T-helper 2 cell (primary cell): ENCODE results near the gene CELA1.

ENCODE experiments used
- DNase-seq, 5 experiments: peaks; one replicate each; pipeline versions ENCODE4 v3.0.0 to v3.0.0-alpha.2; 2012 to 2022
- total RNA-seq, 2 donors: gene quantifications; one replicate each; lab custom pipeline; 2026; lab: John Stamatoyannopoulos, UW

Gene CELA1
- total RNA-seq = 0.31 to 0.81 reads per million in 2 donors

GRCh38 chr12:51346581-51346980 is at the start of gene CELA1:
Gene CELA1, minus strand, starts transcription at chr12:51346679. Its CDS starts 41 bp downstream, at chr12:51346638.
- DNase-seq = no peak

DNA sequence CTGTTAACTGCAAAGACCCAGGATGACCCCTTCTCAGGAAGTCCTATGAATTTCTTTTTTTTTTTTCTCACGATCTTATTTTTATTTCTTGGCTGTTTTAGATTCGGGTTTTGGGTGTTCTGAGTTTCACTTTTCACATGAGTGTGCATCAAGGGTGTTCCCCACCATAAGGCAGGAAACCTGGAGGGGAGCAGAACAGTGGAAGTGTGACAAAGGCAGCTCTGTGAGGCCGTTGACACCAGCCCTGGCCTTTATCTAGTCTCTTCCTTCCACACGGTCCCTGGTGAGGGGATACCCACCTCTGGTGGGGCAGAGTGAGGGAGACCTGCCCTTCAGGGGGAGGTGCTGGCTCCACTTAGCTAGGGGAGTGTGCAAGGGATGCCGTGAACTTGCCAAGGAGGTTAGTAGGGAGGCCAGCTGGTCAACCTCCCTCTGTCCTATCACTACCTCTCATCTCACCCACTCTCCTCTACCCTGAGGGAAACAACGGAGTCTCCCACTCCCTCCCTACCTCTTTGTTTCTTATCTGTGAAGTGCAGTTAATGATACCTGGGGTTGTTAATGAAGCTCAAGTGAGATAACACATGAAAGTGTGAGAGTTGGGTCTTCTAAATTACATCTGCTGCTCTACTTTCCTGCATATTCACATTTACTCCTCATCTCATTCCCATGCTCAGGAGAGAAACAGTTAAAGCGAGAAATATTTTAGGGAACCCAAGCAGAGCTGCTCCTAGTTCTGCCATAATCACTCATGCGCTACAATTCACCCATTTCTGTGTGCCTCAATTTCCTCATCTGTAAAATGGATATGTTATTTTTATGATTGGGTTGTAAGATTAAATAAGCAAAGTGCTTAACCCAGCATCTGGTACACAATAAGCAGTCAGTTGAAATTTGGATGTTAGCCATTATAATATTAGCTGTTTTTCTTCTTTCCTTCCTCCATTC is 49.1 kb upstream of the CELA1 start:
- peak in 2 of 5 experiments; percentile 22 to 67 for DNase-seq

DNA sequence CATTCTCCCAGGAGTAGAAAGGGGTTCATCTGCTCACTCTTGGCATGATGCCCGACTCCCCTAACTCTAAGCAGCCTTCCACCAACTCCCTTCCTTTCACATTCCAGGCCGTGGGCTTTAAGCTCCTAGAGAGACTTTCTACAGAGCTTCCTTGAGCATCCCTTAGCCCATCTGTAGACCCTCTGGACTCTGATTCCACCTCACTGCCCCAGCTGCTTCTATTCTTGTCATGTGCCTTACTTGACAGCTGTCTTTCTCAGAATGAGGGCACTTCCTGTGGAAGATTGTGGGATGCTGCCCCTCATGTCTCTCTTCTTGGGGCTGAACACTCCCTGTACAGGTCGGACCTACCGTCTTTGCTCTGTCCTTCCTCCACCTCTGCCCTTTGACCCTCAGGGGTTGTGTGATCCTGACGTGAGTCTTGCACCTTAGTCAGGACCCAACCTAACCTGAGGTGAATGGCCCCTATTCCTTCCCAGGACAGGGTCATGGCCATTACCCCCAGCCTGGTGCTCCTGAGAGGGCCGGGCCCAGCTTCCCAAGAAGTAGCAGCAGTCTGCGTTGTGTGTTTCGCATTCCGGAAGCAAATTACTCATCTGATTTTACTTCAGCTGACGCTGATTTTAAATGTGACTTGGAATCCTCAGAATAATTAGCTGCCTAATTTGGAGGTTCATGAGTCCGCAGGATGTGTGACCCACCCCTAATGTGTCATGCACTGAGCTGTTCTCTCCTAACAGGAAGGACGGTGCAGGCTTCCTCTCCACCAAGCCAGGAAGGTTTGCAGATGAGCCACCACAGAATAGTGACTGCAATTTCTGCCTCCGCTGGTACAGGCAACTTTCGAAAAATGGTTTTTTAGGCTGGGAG is 47.4 kb upstream of the CELA1 start:
- peak in 4 of 5 experiments; percentile 15 to 53 (median 30) for DNase-seq

DNA sequence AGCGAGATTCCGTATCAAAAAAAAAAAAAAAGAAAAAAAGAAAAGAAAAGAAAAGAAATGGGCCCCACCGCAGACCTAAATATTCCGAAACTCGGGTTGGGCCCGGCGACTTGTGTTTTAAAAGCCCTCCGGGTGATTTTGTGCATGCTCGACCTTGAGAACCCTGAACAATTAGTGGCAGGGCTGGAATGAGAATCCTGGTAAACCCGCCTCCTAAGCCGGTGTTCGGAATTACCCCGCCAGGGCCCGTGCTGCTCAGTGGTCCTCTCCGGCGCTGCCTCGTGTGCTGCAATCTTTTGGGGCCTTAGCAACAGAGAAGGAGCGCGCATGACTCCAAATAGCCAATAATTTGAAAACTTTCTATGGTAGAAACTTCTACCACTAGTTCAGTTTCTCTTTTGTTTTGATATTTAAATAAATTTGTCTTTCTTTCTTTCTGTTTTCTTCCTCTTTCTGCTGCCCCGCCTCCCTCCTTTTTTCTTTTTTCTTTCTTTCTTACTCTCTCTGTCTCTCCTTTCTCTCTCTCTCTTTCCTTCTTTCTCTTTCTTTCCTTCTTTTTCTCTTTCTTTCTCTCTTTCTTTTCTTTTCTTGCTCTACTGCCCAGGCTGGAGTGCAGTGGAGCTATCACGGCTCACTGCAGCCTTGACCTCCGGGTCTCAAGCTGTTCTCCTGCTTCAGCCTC is 46.2 kb upstream of the CELA1 start:
- DNase-seq = no peak

DNA sequence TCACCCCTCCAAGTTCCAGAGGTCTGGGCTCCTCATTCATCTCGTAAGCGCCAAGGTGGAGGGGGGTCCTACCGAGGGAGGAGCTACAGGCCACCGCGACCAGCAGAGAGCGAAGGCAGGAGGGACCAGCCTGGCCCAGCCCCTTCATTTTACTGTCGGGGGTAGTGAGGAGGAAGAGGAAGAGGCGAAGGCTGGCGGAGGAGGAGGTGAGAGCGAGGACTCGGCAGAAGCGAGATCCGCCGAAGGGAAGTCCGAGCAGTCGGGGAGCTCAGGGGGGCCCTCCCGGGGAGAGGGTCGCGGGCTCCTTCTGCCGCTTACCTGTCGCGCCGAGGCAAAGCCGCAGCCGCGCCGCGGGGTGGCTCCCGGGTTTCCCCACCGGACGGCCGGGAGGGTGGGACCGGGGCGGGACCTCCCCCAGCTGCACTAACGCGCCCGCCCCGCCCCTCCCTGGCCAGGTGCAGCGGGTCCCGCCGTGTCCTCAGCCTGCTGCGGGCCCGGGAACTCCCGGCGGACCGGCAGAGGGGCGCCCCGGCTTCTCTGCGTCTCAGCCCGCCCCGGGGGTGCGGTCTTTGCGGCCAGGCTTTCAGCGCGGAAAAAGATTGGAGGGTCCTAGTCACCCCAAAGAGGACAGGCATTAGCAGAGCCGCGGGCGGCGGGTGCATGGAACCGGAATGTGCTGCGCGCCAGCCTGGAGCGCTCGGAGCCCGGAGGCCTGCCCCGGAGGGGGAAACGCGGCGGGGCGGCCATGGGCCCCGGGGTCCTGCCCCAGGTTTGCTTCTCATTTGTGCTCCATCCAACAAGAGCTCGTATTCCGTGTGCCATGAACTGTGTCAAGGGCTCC is 45.0 kb upstream of the CELA1 start, which contains the start of gene GALNT6:
Gene GALNT6, minus strand, starts transcription at position 124 of the 841 bp plus-strand sequence. CDS start 11,625 bp downstream, outside the sequence.
- peak; percentile 57 to 74 (median 65) for DNase-seq

GRCh38 chr12:51390891-51391282 is 44.4 kb upstream of the CELA1 start:
- peak in 1 of 5 experiments; percentile 28 for DNase-seq

- no peak for DNase-seq
Measured at GRCh38 chr12:51390457-51390856, 44.0 kb upstream of the CELA1 start.

DNA sequence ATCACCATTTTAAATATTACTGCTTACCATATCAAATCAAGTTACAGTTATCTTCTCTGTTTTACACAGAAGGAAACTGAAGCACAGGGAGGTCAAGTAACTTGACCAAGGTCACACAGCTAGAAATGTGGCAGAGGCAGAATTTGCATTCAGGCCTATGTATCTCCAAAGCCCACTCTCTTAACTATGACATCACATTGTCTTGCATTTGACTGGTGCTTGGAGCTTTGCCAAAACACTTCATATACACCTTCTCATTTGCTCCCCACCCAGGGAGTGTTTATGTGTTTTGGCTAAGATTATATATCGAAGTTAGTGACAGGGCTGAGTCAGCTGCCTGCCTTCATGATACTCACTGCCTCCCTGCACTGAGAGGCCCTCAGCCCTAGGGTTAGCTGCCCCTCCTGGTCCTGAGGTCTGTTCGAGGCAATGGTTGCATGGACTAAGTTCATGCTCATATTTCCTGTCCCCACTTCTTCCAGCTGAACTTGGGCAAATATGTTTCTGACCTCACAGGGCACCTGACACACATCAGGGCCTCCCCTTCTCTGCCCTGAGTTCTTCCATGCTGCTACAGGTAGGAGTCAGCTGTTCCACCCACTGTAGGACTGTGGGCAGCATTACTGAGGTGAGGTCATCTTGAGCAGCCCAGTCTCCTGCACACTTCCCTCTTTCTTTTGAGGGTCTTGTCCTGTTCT is 43.0 kb upstream of the CELA1 start:
- peak in 1 of 5 experiments; percentile 25 for DNase-seq

- no peak for DNase-seq
Measured at GRCh38 chr12:51388846-51389245, 42.4 kb upstream of the CELA1 start.

GRCh38 chr12:51388069-51388799 is 41.8 kb upstream of the CELA1 start:
- no peak for DNase-seq

GRCh38 chr12:51386351-51386750 is 39.9 kb upstream of the CELA1 start:
- DNase-seq = no peak

GRCh38 chr12:51383269-51383905 is 36.9 kb upstream of the CELA1 start:
- DNase-seq = peak in 1 of 5 experiments; percentile 30

DNA sequence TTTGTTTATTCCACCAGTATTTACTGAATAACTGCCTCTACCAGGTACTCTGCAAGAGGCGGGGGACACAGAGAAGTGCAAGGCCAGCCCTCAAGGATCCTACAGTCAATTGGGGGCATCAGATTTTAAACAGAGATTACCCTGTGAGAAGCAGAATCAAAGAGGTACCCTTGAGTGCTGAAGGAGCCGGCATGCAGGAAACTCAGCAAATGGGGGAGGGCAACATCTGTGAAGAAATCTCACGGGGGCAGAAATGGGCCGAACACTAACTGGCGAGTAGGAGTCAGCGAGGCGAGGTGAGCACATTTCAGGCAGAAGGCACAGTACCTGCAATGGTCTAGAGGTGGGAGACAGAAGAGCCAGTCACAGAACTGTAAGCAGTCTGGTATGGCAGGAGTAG is 35.7 kb upstream of the CELA1 start:
- DNase-seq = no peak

- DNase-seq = no peak
Measured at GRCh38 chr12:51381226-51382079, 35.0 kb upstream of the CELA1 start.

- DNase-seq = no peak
Measured at GRCh38 chr12:51379571-51379970, 33.1 kb upstream of the CELA1 start.

DNA sequence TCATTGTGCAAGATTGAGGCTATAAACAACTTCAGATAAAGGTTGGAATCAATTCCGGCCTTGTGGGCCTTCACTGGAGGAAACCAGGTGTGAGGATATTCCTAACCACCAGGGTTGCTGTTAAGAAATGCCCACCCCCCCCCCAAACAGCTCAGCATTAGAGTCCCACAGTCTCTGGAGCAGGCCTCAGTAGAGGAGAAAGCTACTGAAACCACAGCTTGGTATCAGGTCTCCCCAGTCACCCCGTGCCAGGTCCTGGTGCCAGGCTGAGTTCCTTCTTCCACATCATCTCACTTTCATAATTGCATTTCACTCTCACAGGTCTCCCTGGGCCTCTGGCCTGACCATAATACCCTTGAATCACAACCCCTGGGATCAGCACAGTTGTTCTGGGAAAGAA is 32.3 kb upstream of the CELA1 start:
- no peak for DNase-seq

- DNase-seq = no peak
Measured at GRCh38 chr12:51377099-51377984, 30.9 kb upstream of the CELA1 start.

DNA sequence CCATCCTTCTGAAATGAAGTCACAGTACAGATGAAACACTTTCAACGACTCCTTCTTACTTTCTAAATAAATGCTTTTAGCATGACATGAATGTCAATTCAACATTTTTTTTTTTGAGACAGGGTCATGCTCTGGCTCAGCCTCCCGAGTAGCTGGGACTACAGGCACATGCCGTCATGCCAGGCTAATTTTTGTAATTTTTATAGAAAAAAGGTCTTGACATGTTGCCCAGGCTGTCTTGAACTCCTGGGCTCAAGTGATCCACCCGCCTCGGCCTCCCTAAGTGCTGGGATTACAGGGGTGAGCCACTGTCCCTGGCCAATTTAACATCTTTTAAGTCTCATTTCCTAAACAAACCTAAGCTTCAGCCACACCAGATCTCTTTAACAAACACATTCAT is 28.4 kb upstream of the CELA1 start:
- no peak for DNase-seq
